NCI-H2227 (cell line): Measurements from ENCODE around the gene PPARA.
"Not testable (repeated sequence)": the region's sequence is repeated elsewhere in the genome, so short reads cannot be mapped to it uniquely, and the experiment has no call there.

Source experiments
- DNase-seq: peaks from one replicate; lab custom pipeline; 2025; ENCODE audit not compliant: unreplicated experiment; lab: John Stamatoyannopoulos, UW

The PPARA gene

DNA sequence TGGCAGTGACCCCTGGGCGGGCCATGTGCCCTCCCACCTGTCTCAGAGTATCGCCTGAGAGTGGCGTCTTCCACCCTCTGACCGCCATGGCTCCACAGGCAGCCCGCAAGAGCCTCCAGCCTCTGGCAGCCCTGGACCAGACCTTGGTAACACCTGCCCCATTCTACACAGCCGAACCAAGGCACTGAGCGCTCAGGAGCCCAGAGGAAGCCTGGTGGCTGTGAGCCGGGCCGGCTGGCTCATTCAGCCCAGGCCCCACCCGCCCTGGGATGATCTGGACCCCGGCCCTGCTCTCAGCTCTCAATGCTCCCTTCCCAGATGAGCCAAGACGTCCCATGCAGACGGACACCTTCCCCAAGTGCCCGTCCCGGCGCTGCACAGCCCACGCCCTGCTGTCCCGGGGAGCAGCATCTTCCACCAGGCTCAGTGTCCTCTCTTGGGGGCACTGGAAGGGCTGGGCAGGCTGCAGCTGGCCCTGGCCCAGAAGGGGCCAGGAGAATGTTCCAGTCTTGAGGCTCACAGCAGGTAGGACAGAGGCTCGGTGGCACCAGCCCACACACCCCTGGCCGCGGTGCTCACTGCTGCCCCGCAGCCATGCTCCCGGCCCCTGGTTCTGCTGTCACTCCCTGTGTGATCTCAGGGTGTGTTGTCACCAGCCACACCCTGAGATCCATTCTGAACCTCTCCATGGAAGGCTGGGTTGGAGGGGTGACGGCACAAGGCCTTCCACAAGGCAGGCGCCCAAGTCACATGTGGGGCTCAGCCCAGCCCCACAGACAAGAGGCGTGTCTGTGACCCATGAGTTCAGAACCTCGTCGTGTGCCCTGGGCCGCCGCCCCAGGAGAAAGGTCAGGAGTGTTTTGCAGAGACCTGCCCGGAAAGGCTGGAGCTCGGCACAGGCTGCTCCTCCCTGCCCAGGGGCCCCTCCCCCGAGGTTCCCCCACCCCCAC, 24.2 kb upstream of the PPARA start:
- DNase-seq = no peak

DNA sequence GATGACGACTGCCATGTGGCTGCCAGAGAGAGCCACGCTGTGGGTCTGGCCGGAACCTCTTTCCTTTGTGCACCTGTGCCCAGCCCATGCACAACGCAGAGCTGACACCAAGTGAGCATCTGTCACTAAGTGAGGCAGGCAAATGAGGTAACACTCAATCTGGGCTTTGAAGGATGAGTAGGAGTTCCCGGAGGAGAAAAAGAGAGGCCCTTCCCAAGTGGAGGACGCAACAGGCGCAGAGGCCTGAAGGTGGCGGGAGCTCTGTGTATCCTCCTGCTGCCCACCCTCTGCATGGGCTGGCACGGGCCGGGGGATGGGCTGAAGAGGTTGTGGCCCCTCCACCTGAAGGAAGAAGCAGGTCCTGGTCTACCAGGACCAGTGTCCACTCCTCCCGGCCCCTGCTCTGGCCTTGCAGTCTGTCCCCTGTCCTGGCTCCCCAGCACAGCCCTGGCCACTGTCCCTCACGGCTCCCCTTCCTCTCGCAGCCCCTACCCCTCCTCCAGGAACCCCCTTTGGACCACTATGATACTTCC, 23.4 kb upstream of the PPARA start:
- DNase-seq = no peak

GRCh38 chr22:46127556-46127955, 22.8 kb upstream of the PPARA start:
- DNase-seq = no peak

DNA sequence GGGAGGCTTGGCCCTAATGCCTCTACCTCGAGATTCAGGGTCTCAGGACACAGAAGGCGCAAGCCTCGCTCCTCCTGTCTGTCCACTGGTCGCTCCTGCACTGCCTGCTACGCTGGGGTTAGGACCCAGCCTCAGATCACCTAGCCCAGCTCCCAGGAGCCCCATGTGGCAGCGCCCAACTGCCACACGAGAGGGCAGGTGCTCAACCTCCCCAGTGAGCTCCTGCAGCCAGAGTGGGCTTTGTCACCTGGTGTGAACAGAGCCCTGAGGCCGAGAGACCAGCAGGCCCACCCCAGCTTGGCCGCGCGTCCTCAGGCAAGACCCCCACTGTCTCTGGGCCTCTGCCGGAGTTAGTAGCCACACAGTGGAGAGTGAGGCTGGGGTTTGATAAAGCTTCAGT, 21.7 kb upstream of the PPARA start:
- no peak for DNase-seq

DNA sequence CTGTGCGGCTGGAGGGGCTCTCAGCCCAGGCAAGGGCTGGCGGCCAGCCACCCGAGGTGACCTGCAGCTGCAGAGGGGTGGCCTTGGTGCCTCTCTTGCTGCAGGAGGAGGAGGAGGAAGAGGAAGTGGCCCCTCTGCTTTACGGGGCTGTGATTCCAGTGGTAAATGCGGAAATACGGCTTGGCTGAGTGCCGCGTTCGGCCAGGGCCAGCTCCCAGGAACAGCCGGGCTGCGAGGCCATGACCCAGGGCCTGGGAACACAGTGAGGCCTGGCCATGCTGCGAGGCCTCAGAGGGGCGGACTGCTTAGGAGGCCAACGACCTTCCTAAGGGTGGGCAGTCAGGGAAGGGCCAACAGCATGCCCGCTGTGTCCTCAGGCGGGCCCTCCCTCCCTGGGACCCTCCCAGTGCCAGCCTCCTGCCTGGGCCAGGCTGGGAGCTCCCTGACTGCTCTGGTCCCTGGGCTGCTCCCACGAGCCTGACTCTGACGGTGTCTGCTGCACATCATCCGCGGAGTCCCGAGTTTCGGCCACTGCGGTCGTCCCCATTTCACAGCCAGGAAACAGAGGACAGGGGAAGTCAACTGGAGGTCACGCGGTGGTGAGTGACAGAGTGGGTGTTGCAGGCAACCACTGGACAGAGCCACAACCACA, 20.8 kb upstream of the PPARA start:
- no peak for DNase-seq

GRCh38 chr22:46131151-46131587, 19.2 kb upstream of the PPARA start:
- no peak for DNase-seq

DNA sequence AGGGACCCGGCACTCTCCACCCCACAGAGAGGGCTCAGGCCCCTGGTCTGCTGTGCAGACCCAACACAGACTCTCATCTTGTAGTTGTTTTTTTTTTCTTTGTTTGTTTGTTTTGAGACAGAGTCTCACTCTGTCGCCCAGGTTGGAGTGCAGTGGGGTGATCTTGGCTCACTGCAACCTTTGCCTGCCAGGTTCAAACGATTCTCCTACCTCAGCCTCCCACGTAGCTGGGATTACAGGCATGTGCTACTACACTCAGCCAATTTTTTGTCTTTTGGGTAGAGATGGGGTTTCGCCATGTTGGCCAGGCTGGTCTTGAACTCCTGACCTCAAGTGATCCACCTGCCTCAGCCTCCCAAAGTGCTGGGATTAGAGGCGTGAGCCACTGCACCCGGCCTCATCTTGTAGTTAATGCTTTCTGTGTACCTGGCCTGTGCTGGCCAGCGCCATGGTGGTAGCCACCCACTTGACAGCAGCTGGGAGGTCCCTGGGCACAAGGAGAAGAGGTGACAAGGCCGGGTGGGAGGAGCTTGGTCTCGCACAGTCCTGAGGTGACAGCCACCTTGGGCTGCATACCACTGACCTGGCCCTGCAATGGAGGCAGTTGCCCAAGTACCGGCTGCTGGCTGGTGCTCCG, 18.0 kb upstream of the PPARA start:
- not testable (repeated sequence) for DNase-seq

- no peak for DNase-seq
Measured at GRCh38 chr22:46132830-46133587, 17.3 kb upstream of the PPARA start.

DNA sequence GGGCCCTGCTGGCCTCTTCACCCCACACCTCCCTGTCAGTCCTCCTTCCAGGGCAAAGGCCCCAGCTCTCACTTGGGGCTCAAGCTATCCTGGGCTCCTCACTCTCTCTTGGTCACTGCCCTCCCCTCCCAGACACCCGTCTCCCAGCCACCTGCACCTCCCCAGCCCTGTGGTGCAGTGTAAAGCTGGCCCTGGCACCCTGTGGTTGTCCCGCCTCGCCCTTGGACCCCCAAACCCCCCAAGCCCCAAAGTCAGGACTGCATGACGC, 16.8 kb upstream of the PPARA start:
- DNase-seq = no peak

GRCh38 chr22:46134111-46134705, 16.1 kb upstream of the PPARA start:
- DNase-seq = no peak

- no peak for DNase-seq
Measured at GRCh38 chr22:46135611-46136485, 14.5 kb upstream of the PPARA start.

DNA sequence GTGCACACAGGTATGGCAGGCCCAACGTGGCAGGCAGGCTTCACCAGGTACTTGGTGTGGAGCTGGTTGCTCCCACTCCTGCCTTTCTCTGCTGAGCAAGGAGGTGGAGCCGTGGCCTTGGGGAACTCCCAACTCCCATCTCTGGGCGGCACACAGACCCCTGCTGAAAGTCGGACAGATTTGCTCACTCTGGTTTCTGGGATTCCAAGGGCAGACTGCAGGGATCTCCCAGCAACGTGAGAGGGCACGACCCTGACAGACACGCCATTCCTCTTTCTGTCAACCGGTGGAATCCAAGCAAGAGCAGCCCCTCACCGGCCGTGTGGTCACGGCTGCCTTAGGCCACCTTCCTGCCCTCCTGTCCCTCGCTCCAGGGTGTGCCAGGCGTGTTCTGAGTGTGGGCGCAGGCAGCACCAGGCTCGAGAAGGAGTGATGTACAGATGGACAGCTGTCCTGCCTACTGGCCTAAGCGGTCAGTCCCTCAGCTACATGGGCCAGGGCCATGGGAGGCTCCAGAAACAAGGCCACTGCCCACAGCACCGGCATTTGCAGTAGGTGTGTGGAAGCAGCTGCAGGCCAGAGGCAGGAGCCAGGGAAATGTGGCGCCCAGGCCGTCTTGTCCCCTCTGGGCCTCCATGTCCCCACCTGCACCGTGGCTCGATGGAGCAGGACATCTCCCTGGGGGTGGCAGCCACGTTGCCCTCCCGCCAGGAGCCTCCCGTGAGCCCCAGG, 13.7 kb upstream of the PPARA start:
- no peak for DNase-seq

DNA sequence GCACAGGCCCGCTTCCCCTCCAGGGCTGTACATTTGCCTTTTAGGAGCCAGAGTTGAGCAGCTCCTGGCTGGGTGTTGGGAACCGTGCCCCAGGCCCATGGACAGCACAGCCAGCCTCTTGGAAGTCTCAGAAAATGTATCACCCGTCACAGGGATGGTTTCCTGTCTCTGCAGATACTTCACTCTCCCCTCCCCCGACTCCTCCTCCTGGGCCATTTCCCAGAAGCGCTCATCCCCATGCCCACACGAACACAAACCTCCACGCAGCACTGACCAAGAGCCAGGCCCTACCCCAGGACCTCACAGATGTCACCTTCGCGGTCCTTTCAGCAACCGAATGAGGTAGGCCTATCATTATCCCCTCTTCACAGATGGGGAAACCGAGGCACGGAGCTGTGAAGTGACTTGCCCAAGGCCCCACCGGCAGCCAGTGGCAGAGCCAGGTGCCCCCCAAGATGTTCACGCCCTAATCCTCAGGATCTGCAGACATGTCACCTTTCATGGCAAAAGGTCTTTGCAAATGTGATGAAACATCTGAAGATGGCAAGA, 13.0 kb upstream of the PPARA start:
- no peak for DNase-seq

- DNase-seq = no peak
Measured at GRCh38 chr22:46138058-46138797, 12.1 kb upstream of the PPARA start.

GRCh38 chr22:46139417-46139816, 10.9 kb upstream of the PPARA start:
- not testable (repeated sequence) for DNase-seq

- DNase-seq = no peak
Measured at GRCh38 chr22:46139895-46140350, 10.4 kb upstream of the PPARA start.

DNA sequence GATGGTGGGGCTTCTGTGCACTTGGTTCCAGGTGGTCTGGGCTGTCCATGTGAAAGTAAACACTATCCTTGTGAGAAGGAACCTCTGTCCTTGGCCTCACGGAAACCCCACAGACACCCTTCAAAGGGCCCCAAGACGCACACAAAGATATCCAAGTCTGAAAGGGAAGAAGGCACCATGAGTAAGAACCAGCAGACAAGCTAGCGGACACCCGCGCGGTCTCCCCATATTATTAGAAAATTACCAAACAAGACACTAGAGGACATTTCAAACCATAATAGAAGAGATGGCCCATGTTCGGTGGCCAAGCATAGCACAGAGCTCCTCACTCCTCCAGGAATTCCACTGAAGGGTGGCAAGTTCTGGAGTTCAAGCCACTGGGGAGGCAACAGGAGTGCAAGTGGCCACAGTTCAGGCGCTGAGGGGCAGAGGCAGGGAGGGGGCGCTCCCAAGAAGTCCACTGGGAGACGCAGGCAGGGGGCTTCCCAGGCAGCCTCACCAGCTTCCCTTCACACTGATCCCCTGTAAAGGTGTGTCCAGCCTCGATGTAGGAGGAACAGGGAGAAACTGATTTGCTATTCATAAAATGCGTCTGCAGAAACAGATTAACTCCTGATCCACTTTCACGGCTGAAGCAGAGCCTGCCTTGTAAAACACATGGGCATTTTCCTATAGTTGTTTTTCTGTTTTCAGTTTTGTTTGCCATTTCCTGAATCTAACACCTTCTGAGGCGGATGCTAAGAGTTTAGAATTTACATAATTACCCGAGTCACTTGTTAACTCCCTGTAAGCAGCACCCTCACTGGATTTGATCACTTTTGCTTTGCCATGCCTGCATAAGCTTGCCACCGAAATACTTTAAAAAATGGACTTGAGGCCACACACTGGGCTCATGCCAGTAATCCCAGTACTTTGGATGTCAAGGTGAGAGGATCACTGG, 9.1 kb upstream of the PPARA start:
- no peak for DNase-seq
